H9 (cell line): Measurements from ENCODE around the gene ARHGEF17. TPM values are rescaled to one million over a fixed set of nuclear protein-coding genes. Genes with fewer than 3 reads are reported as not detected.

Source experiments
- DNase-seq: peaks from one replicate; pipeline ENCODE4 v3.0.0-alpha.2; 2017
- H2AFZ ChIP-seq: one replicate; pipeline ENCODE4 v1.6.1; 2013; ENCODE audit warnings: mild to moderate bottlenecking, low read length, control low read depth, moderate library complexity
- H2AK5ac ChIP-seq: 2 replicates; pipeline ENCODE4 v1.6.1; 2013; ENCODE audit warnings: low read length, control low read depth, mixed read lengths; ENCODE audit not compliant: insufficient read length
- H2BK120ac ChIP-seq: one replicate; pipeline ENCODE4 v1.6.1; 2013; ENCODE audit warnings: low read depth, mild to moderate bottlenecking, low read length, control low read depth, inconsistent platforms; ENCODE audit not compliant: poor library complexity, severe bottlenecking
- H2BK12ac ChIP-seq: 2 replicates; pipeline ENCODE4 v1.6.1; 2013; ENCODE audit warnings: low read length, control low read depth, mixed read lengths, low read depth; ENCODE audit not compliant: insufficient read length
- H2BK15ac ChIP-seq: 2 replicates; pipeline ENCODE4 v1.6.1; 2013; ENCODE audit warnings: low read depth, low read length, control low read depth
- H2BK20ac ChIP-seq: one replicate; pipeline ENCODE4 v1.6.1; 2013; ENCODE audit warnings: low read depth, mild to moderate bottlenecking, low read length, control low read depth, inconsistent platforms; ENCODE audit not compliant: poor library complexity, severe bottlenecking
- H2BK5ac ChIP-seq: 2 replicates; pipeline ENCODE4 v1.6.1; 2013; ENCODE audit warnings: low read length, control low read depth, mixed read lengths; ENCODE audit not compliant: insufficient read length
- H3K14ac ChIP-seq: 2 replicates; pipeline ENCODE4 v1.6.1; 2013; ENCODE audit warnings: low read length, control low read depth; ENCODE audit not compliant: insufficient read depth
- H3K18ac ChIP-seq: 2 replicates; pipeline ENCODE4 v1.6.1; 2013; ENCODE audit warnings: low read depth, mild to moderate bottlenecking, mixed read lengths, low read length, control low read depth; ENCODE audit not compliant: insufficient read length
- H3K23ac ChIP-seq: 2 replicates; pipeline ENCODE4 v1.6.1; 2013; ENCODE audit warnings: low read length, control low read depth, mixed read lengths, low read depth; ENCODE audit not compliant: insufficient read length
- H3K23me2 ChIP-seq: 2 replicates; pipeline ENCODE4 v1.6.1; 2013; ENCODE audit warnings: low read depth, mild to moderate bottlenecking, mixed read lengths, low read length, control low read depth; ENCODE audit not compliant: insufficient read length, poor library complexity, severe bottlenecking
- H3K27ac ChIP-seq: 2 replicates; pipeline ENCODE4 v1.5.1; 2013; ENCODE audit warnings: low read length, control low read depth, mixed read lengths, low read depth; ENCODE audit not compliant: insufficient read length
- H3K27me3 ChIP-seq: 2 replicates; pipeline ENCODE4 v1.6.1; 2013; ENCODE audit warnings: low read length, control low read depth, inconsistent platforms; ENCODE audit not compliant: insufficient read depth
- H3K4ac ChIP-seq: 2 replicates; pipeline ENCODE4 v1.6.1; 2013; ENCODE audit warnings: low read depth, mild to moderate bottlenecking, control low read depth, inconsistent platforms, low read length, moderate library complexity
- H3K4me1 ChIP-seq: 2 replicates; pipeline ENCODE4 v1.6.1; 2013; ENCODE audit warnings: low read length, control low read depth, inconsistent platforms; ENCODE audit not compliant: insufficient read depth
- H3K4me2 ChIP-seq: 2 replicates; pipeline ENCODE4 v1.6.1; 2013; ENCODE audit warnings: low read length, control low read depth, mixed read lengths; ENCODE audit not compliant: insufficient read length, insufficient read depth
- H3K56ac ChIP-seq: 2 replicates; pipeline ENCODE4 v1.6.1; 2013; ENCODE audit warnings: low read depth, mild to moderate bottlenecking, mixed read lengths, low read length, control low read depth; ENCODE audit not compliant: insufficient read length
- H3K79me1 ChIP-seq: 2 replicates; pipeline ENCODE4 v1.6.1; 2013; ENCODE audit warnings: low read depth, mild to moderate bottlenecking, moderate library complexity, low read length, control low read depth, inconsistent platforms; ENCODE audit not compliant: insufficient read depth, poor library complexity, severe bottlenecking
- H3K79me2 ChIP-seq: 2 replicates; pipeline ENCODE4 v1.6.1; 2013; ENCODE audit warnings: low read length, control low read depth, inconsistent platforms; ENCODE audit not compliant: insufficient read depth
- H3K9ac ChIP-seq: 2 replicates; pipeline ENCODE4 v1.6.1; 2013; ENCODE audit warnings: low read length, control low read depth, mixed read lengths; ENCODE audit not compliant: insufficient read length; ENCODE audit errors: extremely low read depth
- H3K9me3 ChIP-seq: one replicate; pipeline ENCODE4 v1.6.1; 2013; ENCODE audit warnings: low read depth, low read length, inconsistent platforms; ENCODE audit not compliant: control insufficient read depth
- H3T11ph ChIP-seq: one replicate; pipeline ENCODE4 v1.6.1; 2013; ENCODE audit warnings: mild to moderate bottlenecking, low read length, control low read depth, inconsistent platforms
- H4K20me1 ChIP-seq: one replicate; pipeline ENCODE4 v1.6.1; 2013; ENCODE audit not compliant: control insufficient read depth, insufficient read length, insufficient read depth
- H4K5ac ChIP-seq: 2 replicates; pipeline ENCODE4 v1.6.1; 2013; ENCODE audit warnings: low read depth, mild to moderate bottlenecking, mixed read lengths, low read length, control low read depth; ENCODE audit not compliant: insufficient read length
- H4K8ac ChIP-seq: replicated peaks from 2 replicates; pipeline ENCODE4 v1.6.1; 2013; ENCODE audit warnings: low read length, control low read depth, mixed read lengths, low read depth; ENCODE audit not compliant: insufficient read length
- H4K91ac ChIP-seq: 2 replicates; pipeline ENCODE4 v1.6.1; 2013; ENCODE audit warnings: low read depth, mild to moderate bottlenecking, moderate library complexity, mixed read lengths, low read length, control low read depth; ENCODE audit not compliant: insufficient read length
- H3K27ac Mint-ChIP-seq, 3 experiments: 2 replicates in 2 of 3; 3 replicates in 1 of 3; pipeline ENCODE4 v1.8.0; 2020 to 2021; ENCODE audit warnings: mixed read lengths in 3 of 3, mild to moderate bottlenecking in 1 of 3, moderate library complexity in 1 of 3
- H3K27me3 Mint-ChIP-seq: 2 replicates; pipeline ENCODE4 v1.8.0; 2021; ENCODE audit warnings: low read depth, mild to moderate bottlenecking, moderate library complexity, mixed read lengths
- H3K36me3 Mint-ChIP-seq, 3 experiments: 2 replicates in 2 of 3; 3 replicates in 1 of 3; pipeline ENCODE4 v1.8.0; 2020 to 2021; ENCODE audit warnings: low read depth in 3 of 3, mixed read lengths in 3 of 3; ENCODE audit not compliant: insufficient read depth in 1 of 3
- H3K4me1 Mint-ChIP-seq, 2 experiments: 2 replicates each; pipeline ENCODE4 v1.8.0; 2020; ENCODE audit warnings: mixed read lengths in 2 of 2
- H3K4me3 Mint-ChIP-seq, 2 experiments: 2 replicates in 1 of 2; 3 replicates in 1 of 2; pipeline ENCODE4 v1.8.0; 2020 to 2021; ENCODE audit warnings: mild to moderate bottlenecking in 2 of 2, mixed read lengths in 2 of 2, moderate library complexity in 1 of 2
- H3K9me3 Mint-ChIP-seq, 2 experiments: 2 replicates in 1 of 2; 3 replicates in 1 of 2; pipeline ENCODE4 v1.8.0; 2020; ENCODE audit warnings: mild to moderate bottlenecking in 2 of 2, mixed read lengths in 2 of 2, moderate library complexity in 1 of 2
- WGBS: extraction: QIAGEN DNeasy Blood & Tissue Kit; methylation state at CpG from one replicate; pipeline ENCODE4 v1.1.7; 2013; ENCODE audit warnings: missing lambda C conversion rate, low lambda C conversion rate, mixed read lengths; ENCODE audit not compliant: insufficient read length; ENCODE audit errors: extremely low coverage; 5-methylcytosine and 5-hydroxymethylcytosine counted together
- total RNA-seq: library from RNA; stranded (reverse); gene quantifications from 2 replicates; pipeline ENCODE4 v1.2.1, GENCODE V29; 2021
- TF ChIP-seq, protein P1 (sequence below): fragments of 200-600 bp; sonication (generic); conservative IDR thresholded peaks from 3 replicates; pipeline ENCODE4 v1.8.0; 2021; ENCODE audit warnings: antibody characterized with exemption, mild to moderate bottlenecking

ARHGEF17 gene
- total RNA-seq, 1 experiment from 2014 or later, result 7.4 TPM

DNA sequence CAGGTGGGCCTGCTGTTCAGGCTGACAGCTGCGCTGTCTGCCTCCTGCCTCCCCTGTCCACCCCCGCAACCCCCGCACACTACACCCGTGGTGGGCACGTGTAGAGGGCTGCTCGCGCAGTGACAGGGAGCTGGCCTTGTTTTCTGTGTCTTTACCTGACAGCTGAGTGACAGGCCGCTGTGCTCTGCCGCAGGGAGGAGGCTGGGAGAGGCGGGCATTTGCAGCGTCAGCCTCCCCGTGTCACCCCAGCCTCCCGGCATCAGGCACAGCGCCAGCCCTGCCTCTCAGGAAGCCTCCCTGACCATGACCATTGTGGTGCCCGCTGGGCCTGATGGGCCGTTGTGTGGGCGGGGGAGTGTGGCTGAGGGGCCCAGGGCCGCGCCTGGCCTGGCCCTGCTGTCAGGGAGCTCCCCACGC is 36.1 kb downstream of the ARHGEF17 start:
- H4K5ac ChIP-seq, result no peak overlapping the region
- H3K14ac ChIP-seq, result no peak overlapping the region; the same call in 1 of the 2 replicates
- H3K9ac ChIP-seq, result no peak overlapping the region
- no peak overlapping the region for H2BK12ac ChIP-seq
- no peaks in the 10 kb centered on the region for H3K79me1 ChIP-seq
- TF ChIP-seq, protein P1, sequence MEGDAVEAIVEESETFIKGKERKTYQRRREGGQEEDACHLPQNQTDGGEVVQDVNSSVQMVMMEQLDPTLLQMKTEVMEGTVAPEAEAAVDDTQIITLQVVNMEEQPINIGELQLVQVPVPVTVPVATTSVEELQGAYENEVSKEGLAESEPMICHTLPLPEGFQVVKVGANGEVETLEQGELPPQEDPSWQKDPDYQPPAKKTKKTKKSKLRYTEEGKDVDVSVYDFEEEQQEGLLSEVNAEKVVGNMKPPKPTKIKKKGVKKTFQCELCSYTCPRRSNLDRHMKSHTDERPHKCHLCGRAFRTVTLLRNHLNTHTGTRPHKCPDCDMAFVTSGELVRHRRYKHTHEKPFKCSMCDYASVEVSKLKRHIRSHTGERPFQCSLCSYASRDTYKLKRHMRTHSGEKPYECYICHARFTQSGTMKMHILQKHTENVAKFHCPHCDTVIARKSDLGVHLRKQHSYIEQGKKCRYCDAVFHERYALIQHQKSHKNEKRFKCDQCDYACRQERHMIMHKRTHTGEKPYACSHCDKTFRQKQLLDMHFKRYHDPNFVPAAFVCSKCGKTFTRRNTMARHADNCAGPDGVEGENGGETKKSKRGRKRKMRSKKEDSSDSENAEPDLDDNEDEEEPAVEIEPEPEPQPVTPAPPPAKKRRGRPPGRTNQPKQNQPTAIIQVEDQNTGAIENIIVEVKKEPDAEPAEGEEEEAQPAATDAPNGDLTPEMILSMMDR, result no peak
- H3K27me3 ChIP-seq, result peaks cover 9% of the 10 kb centered on the region; the same call in 1 of the 2 replicates
- no peak overlapping the region for H3K56ac ChIP-seq
- H4K91ac ChIP-seq, result no peak overlapping the region
- H2BK15ac ChIP-seq, result no peak overlapping the region
- peaks cover 26 to 29% of the 10 kb centered on the region in 2 experiments for H3K4me1 Mint-ChIP-seq
- H3K4me2 ChIP-seq, result no peak overlapping the region
- H3K9me3 Mint-ChIP-seq, result no peaks in the 10 kb centered on the region
- H3K9me3 ChIP-seq, result no peaks in the 10 kb centered on the region
- peaks cover 2% of the 10 kb centered on the region for H4K20me1 ChIP-seq
- no peak overlapping the region for H3K27ac ChIP-seq
- H3K27ac Mint-ChIP-seq, result no peak overlapping the region
- H2BK20ac ChIP-seq, result no peak overlapping the region
- H2BK5ac ChIP-seq, result no peak overlapping the region
- peaks cover 0 to 4% (median 3%) of the 10 kb centered on the region in 3 experiments; a peak in 4 of 7 replicates for H3K36me3 Mint-ChIP-seq
- no peak overlapping the region for H2AFZ ChIP-seq
- H2AK5ac ChIP-seq, result no peak overlapping the region
- H3K18ac ChIP-seq, result no peak overlapping the region
- no peak for DNase-seq
- no peak overlapping the region for H4K8ac ChIP-seq
- no peak overlapping the region; a peak in 1 of 5 replicates for H3K4me3 Mint-ChIP-seq
- peaks cover 49% of the 10 kb centered on the region for H3K27me3 Mint-ChIP-seq
- WGBS, result no CpG with 5 or more reads among the region's 20 CpGs
- no peak overlapping the region for H3K4ac ChIP-seq
- no peak overlapping the region for H3K23ac ChIP-seq
- H3K79me2 ChIP-seq, result no peaks in the 10 kb centered on the region
- no peaks in the 10 kb centered on the region for H3K4me1 ChIP-seq
- no peak overlapping the region for H2BK120ac ChIP-seq
- H3K23me2 ChIP-seq, result peaks cover 3% of the 10 kb centered on the region
- no peak overlapping the region for H3T11ph ChIP-seq
